ENCODE data around the gene RAB31.

DNA sequence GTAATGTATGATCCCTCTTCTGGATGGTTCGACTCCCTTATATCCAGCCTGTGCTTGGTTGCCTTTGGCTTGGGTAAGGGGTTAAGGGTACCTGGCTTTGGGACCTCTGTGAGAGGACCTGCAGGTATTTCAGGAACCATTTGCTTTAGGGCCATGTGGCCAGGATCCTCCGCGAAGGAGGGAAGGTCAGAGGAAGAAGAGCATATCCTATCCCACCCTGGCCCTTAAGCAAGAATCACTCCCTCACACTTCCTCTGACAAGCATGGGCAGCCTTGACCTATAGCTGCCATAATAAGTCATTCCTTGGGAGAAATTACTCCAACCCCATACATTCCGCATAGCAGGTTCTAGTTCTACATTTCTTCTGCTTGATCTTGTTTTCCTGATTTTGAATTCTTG lies 118.6 kb downstream of the RAB31 start:
- no peak for TF ChIP-seq CTCF (IDR thresholded peaks at IDR 0.05)
- TF ChIP-seq, protein P1, sequence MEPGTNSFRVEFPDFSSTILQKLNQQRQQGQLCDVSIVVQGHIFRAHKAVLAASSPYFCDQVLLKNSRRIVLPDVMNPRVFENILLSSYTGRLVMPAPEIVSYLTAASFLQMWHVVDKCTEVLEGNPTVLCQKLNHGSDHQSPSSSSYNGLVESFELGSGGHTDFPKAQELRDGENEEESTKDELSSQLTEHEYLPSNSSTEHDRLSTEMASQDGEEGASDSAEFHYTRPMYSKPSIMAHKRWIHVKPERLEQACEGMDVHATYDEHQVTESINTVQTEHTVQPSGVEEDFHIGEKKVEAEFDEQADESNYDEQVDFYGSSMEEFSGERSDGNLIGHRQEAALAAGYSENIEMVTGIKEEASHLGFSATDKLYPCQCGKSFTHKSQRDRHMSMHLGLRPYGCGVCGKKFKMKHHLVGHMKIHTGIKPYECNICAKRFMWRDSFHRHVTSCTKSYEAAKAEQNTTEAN (CRISPR knock-in tag; IDR thresholded peaks at IDR 0.05): no peak
- TF ChIP-seq PRRX2 (CRISPR knock-in tag; IDR thresholded peaks at IDR 0.05): no peak

All from WTC11 (cell line).